Left lung (tissue), 10 donors: ENCODE data around the gene MALRD1. TPM values are rescaled to one million over a fixed set of nuclear protein-coding genes. Genes with fewer than 3 reads are reported as not detected.

Source experiments
- ATAC-seq: fragments of 200-7000 bp; cut with Tn5 transposase; one replicate; pipeline ENCODE4 v1.9.1; 2020; ENCODE audit warnings: moderate library complexity
- DNase-seq, 4 donors: peaks; one replicate each; pipeline ENCODE4 v3.0.0-alpha.2; 2013 to 2020
- H3K27ac ChIP-seq, 2 donors: fragments of 200-600 bp; sonication (generic) in 1 of 2; one replicate each; pipeline versions ENCODE4 v1.5.0 to v1.8.0; 2020 to 2021
- H3K27me3 ChIP-seq, 2 donors: fragments of 200-600 bp; sonication (generic) in 1 of 2; one replicate each; pipeline versions ENCODE4 v1.5.0 to v1.8.0; 2020 to 2021
- H3K36me3 ChIP-seq, 2 donors: fragments of 200-600 bp; sonication (generic) in 1 of 2; one replicate each; pipeline versions ENCODE4 v1.5.0 to v1.8.0; 2020 to 2021
- H3K4me1 ChIP-seq, 2 donors: fragments of 200-600 bp; one replicate each; pipeline ENCODE4 v1.8.0; 2021
- H3K4me3 ChIP-seq, 2 donors: fragments of 200-600 bp; sonication (generic) in 1 of 2; one replicate each; pipeline versions ENCODE4 v1.5.0 to v1.8.0; 2020 to 2021; ENCODE audit warnings: mild to moderate bottlenecking in 1 of 2
- H3K9me3 ChIP-seq, 2 donors: fragments of 200-600 bp; sonication (generic) in 1 of 2; one replicate each; pipeline versions ENCODE4 v1.5.0 to v1.8.0; 2020 to 2021
- intact Hi-C, 2 donors: fragments of 100-400 bp; cut with DNase I; formaldehyde crosslinking; loops; one replicate each; pipeline versions ENCODE4 v1.11.2 to v1.14.2; 2022
- polyA plus RNA-seq, 6 donors: library from polyadenylated mRNA; unstranded; fragments of 120-200 nt; gene quantifications; one replicate each; pipeline ENCODE4 v1.2.1, GENCODE V29; 2013; ENCODE audit not compliant: insufficient read length in 6 of 6
- total RNA-seq, 2 donors: library from RNA; stranded (reverse); fragmentation: NEBNext Ultra II Directional; extraction: Animal tissue kit (Norgen Biotek cat#: 25700); gene quantifications; one replicate each; pipeline ENCODE4 v1.2.1, GENCODE V29; 2021
- TF ChIP-seq, protein P1 (sequence below), 2 donors: fragments of 200-600 bp; sonication (generic) in 1 of 2; IDR thresholded peaks; one replicate each; pipeline versions ENCODE4 v1.5.0 to v1.8.0; 2021; ENCODE audit warnings: antibody characterized with exemption in 2 of 2
- donor health status: DM: no; HTN: yes; CAD: no.
- donor health status: DM: no; HTN: no; CAD: no.

MALRD1 gene
- total and polyA plus RNA-seq, 8 donors = 2.6 to 12.3 (median 6.9) TPM

DNA sequence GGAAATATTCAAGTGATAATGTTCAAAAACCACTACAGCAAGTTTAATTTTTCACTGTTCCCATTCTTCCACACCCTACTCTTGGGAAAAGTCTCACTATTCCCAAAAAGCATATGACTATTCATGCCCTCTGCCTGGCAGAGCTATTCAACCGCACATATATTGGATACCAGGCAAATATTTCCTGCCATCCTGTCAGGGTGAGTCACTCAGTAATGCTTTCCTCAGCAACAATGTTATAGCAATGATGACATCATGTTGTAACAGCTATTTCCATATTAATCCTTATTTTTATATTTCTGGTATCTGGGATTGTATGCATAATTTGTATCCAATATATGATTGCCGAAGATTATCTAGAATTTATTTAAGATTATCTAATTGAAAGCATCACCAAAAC lies 653.6 kb downstream of the MALRD1 start:
- H3K9me3 ChIP-seq = no peaks in the 10 kb centered on the region
- no peak for ATAC-seq
- H3K36me3 ChIP-seq = no peaks in the 10 kb centered on the region
- no peak for DNase-seq
- no peaks in the 10 kb centered on the region for H3K4me1 ChIP-seq
- no peak overlapping the region for H3K27ac ChIP-seq
- no peak overlapping the region for H3K4me3 ChIP-seq
- intact Hi-C loops = no loop called here
- H3K27me3 ChIP-seq = no peaks in the 10 kb centered on the region
- TF ChIP-seq, protein P1, sequence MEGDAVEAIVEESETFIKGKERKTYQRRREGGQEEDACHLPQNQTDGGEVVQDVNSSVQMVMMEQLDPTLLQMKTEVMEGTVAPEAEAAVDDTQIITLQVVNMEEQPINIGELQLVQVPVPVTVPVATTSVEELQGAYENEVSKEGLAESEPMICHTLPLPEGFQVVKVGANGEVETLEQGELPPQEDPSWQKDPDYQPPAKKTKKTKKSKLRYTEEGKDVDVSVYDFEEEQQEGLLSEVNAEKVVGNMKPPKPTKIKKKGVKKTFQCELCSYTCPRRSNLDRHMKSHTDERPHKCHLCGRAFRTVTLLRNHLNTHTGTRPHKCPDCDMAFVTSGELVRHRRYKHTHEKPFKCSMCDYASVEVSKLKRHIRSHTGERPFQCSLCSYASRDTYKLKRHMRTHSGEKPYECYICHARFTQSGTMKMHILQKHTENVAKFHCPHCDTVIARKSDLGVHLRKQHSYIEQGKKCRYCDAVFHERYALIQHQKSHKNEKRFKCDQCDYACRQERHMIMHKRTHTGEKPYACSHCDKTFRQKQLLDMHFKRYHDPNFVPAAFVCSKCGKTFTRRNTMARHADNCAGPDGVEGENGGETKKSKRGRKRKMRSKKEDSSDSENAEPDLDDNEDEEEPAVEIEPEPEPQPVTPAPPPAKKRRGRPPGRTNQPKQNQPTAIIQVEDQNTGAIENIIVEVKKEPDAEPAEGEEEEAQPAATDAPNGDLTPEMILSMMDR (IDR thresholded peaks at IDR 0.05) = no peak

DNA sequence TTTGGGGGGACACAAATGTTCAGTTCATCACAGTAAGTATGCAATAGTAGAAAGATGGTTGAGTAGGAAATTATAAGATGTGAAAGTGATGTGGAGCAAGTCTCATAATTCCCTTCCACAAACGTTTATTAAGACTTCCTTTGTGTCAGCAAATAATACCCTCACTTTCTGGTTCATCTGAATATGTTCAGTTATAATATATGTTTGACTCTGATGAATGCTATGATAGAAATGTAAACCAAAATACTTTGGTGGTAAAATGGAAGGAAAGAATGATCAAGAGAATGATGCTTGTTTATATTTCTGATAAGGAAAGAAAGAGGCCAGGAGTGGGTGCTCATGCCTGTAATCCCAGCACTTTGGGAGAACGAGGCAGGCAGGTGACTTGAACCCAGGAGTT lies 655.9 kb downstream of the MALRD1 start:
- intact Hi-C loops = no loop called here
- no peaks in the 10 kb centered on the region for H3K4me1 ChIP-seq
- H3K27ac ChIP-seq = no peak overlapping the region
- DNase-seq (no peak), ATAC-seq (no peak)
- no peaks in the 10 kb centered on the region for H3K27me3 ChIP-seq
- no peak overlapping the region for H3K4me3 ChIP-seq
- H3K36me3 ChIP-seq = no peaks in the 10 kb centered on the region
- TF ChIP-seq, protein P1 (IDR thresholded peaks at IDR 0.05) = no peak
- no peaks in the 10 kb centered on the region for H3K9me3 ChIP-seq

DNA sequence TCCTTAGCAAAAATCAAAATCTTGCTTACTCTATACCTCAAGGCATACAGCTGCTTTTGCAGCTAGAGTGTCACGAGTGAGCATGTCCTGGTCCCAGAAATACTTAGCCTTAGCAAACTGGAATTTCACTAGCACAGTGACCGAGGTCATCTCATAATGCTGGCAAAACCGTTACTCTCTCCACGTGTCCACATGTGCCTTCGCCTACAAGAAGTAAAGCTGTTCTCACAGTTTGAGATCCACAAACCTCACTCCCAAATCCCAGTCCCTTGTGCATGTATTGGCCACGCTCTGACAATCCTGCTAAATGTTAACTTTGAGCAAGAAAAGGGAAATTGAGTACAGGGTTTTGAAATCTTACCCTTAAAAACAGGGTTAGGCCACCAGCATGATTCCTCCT lies 656.6 kb downstream of the MALRD1 start:
- DNase-seq (no peak), ATAC-seq (no peak)
- Histone ChIP-seq H3K27ac (no peak overlapping the region), H3K9me3 (no peaks in the 10 kb centered on the region), H3K4me1 (no peaks in the 10 kb centered on the region), H3K4me3 (no peak overlapping the region), H3K27me3 (no peaks in the 10 kb centered on the region), H3K36me3 (no peaks in the 10 kb centered on the region)
- intact Hi-C loops = no loop called here
- TF ChIP-seq, protein P1 (IDR thresholded peaks at IDR 0.05) = no peak

DNA sequence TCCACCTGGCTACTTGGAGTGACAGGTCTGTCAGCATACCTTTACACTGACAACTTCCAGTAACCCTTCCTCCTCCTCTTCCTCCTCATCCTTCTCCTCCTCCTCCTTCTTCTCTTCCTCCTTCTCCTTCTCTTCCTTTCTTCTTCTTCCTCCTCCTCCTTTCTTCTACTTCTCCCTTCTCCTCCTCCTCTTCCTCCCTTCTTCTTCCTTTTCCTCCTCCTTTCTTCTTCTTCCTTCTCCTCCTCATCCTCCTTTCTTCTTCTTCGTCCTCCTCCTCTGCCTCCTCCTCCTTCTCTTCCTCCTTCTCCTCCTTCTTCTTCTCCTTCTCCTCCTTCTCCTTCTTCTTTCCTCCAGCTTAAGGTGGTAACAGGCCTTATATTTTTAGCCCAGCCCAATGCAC lies 658.3 kb downstream of the MALRD1 start:
- Histone ChIP-seq H3K27me3 (no peaks in the 10 kb centered on the region), H3K4me1 (no peaks in the 10 kb centered on the region), H3K4me3 (no peak overlapping the region), H3K36me3 (no peaks in the 10 kb centered on the region), H3K27ac (no peak overlapping the region), H3K9me3 (peaks cover 0 to 13% of the 10 kb centered on the region in 2 donors)
- TF ChIP-seq, protein P1 (IDR thresholded peaks at IDR 0.05) = no peak
- no peak for ATAC-seq
- DNase-seq = no peak
- intact Hi-C loops = no loop called here

DNA sequence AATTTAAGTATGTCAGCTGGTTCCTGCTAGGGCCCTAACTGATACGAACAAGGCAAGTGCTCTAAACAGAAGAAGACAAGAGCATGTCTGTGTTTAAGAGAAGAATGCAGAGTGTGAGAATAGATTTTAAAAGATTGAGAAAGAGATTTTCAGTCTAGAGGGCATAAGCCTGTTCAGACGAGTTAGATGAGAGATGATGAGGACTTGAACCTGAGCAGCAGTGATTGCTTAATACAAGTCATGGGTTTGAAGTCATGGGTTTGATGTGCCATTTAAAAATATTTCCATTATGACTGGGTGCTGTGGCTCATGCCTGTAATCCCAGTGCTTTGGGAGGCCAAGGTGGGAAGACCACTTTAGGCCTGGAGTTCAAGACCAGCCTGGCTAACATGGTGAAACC lies 658.8 kb downstream of the MALRD1 start:
- no peaks in the 10 kb centered on the region for H3K36me3 ChIP-seq
- H3K27me3 ChIP-seq = no peaks in the 10 kb centered on the region
- no peak overlapping the region for H3K4me3 ChIP-seq
- H3K4me1 ChIP-seq = no peaks in the 10 kb centered on the region
- intact Hi-C loops = no loop called here
- no peak for ATAC-seq
- DNase-seq = no peak
- H3K27ac ChIP-seq = no peak overlapping the region
- peaks cover 0 to 18% of the 10 kb centered on the region in 2 donors for H3K9me3 ChIP-seq
- TF ChIP-seq, protein P1 (IDR thresholded peaks at IDR 0.05) = no peak
